Stimulated activated naive CD8-positive, alpha-beta T cell treated with anti-CD3 and anti-CD28 coated beads, Interleukin-15, Interleukin-2, amounts not matched to agents 100 ng/mL and 50 ng/mL, for 24 hours (primary cell): ENCODE data around the gene ZNF865.

ENCODE experiments used
- H3K27ac Mint-ChIP-seq: one replicate; pipeline ENCODE4 v1.8.0; 2021; ENCODE audit warnings: mild to moderate bottlenecking, mixed read lengths
- H3K27me3 Mint-ChIP-seq: one replicate; pipeline ENCODE4 v1.8.0; 2021; ENCODE audit warnings: mixed read lengths
- H3K36me3 Mint-ChIP-seq: one replicate; pipeline ENCODE4 v1.8.0; 2021; ENCODE audit warnings: low read depth, mixed read lengths
- H3K4me1 Mint-ChIP-seq: one replicate; pipeline ENCODE4 v1.8.0; 2021; ENCODE audit warnings: low read depth, mixed read lengths
- H3K4me3 Mint-ChIP-seq: one replicate; pipeline ENCODE4 v1.8.0; 2021; ENCODE audit warnings: mild to moderate bottlenecking, mixed read lengths
- H3K9me3 Mint-ChIP-seq: one replicate; pipeline ENCODE4 v1.8.0; 2021; ENCODE audit warnings: mixed read lengths

Gene ZNF865

DNA sequence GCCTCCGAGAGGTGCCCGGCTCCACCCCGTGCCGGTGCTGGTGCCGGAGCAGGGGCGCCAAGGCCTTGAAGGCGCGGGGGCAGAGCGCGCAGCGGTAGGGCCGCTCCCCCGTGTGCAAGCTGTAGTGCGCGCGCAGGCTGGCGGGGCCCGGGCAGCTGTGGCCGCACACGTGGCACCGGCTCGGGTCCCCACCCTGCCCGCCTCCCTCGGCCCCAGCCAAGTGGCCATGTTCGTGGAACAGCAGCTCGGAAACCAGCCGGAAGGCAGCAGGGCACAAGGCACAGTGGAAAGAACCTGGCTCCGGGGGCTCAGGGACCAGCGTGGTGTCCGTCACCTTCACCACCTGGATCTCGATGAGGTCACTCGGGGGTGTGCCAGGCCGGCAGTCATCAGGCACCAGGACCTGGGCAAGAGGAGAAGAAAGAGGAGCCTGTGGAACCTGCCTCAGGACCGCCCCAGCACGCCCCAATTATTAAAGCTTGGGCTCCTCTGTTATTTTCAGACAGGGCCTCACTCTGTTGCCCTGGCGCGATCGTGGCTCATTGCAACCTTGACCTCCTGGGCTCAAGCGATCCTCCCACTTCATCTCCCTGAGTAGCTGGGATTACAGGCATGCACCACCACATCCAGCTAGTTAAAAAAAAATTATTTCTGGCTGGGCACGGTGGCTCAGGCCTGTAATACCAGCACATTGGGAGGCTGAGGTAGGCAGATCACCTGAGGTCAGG, 17.0 kb downstream of the ZNF865 start:
- Mint-ChIP-seq H3K9me3 (no peaks in the 10 kb centered on the region), H3K4me1 (peaks cover 55% of the 10 kb centered on the region), H3K27ac (no peak overlapping the region), H3K36me3 (peaks cover 22% of the 10 kb centered on the region), H3K4me3 (no peak overlapping the region), H3K27me3 (peaks cover 8% of the 10 kb centered on the region)

DNA sequence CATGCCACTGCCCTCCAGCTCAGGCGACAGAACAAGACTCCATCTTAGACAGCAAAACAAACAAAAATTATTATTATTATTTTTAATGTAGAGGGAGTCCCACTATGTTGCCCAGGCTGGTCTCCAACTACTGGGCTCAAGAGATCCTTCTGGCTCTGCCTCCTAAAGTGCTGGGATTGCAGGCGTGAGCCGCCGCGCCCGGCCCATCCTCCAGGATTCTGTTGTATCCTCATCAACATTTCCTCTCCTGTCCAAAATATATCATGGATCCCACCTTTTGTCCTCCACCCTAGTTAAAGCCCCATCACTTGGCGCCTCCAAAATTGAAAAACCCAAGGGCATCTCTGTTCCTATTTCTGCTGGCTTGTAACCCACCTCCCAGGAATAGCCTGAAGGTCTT, 17.7 kb downstream of the ZNF865 start:
- Mint-ChIP-seq H3K27ac (no peak overlapping the region), H3K9me3 (no peaks in the 10 kb centered on the region), H3K27me3 (peaks cover 8% of the 10 kb centered on the region), H3K4me3 (no peak overlapping the region), H3K4me1 (peaks cover 55% of the 10 kb centered on the region), H3K36me3 (peaks cover 18% of the 10 kb centered on the region)

- Mint-ChIP-seq H3K4me1 (peaks cover 55% of the 10 kb centered on the region), H3K36me3 (peaks cover 18% of the 10 kb centered on the region), H3K9me3 (no peaks in the 10 kb centered on the region), H3K4me3 (peak overlapping the region; percentile 82), H3K27me3 (peaks cover 8% of the 10 kb centered on the region), H3K27ac (no peak overlapping the region)
Observed at GRCh38 chr19:55623561-55623960, 18.1 kb downstream of the ZNF865 start.

DNA sequence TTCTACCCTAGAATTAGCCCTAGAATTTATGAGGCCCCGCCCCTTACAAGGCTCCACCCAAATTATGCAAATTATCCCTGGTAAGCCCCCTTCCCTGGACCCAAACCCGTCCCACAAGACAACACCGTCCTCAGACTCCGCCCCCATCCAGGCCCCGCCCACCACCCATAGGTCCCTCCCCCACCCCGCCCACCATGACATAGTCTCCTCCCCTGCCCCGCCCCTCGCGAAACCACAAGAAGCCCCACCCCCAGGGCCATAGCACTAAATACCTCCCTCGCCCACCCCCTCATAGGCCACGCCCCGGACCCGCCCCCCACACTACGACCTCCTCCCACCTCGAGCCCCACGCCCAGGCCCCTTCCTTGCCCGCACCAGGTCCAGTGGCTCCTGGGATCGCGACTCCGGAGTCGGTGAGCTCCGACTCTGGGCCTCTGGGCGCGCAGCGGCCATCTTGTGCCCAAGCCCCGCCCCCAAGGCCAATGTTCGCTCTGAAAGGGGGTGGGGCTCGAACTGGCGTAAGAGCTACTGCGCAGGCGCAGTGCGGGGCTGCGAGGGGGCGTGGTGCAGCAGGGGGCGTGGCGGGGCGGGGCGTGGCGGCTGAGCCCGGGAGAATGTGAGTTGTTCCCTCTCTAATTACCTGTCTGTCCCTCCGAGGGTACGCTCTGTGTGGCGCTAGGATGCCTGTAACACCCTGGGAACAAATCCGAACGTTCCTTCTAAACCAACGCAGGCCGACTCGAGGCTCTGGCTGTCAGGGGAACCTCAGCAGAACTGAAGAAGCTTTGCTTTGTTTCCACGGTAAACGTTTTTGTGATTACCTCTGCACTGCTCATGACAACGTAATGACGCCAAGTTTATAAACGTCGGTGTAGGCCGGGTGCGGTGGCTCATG, 18.9 kb downstream of the ZNF865 start, which contains the start of gene ZNF784:
Gene ZNF784 (minus strand): TSS at position 458 of the 895 bp plus-strand sequence. CDS start 5 bp downstream, at position 453.
- H3K27ac Mint-ChIP-seq = peak within 1 kb of the TSS; percentile 88
- H3K27me3 Mint-ChIP-seq = peaks cover 8% of the 10 kb centered on the region
- peaks cover 16% of the 10 kb centered on the region for H3K36me3 Mint-ChIP-seq
- peaks cover 54% of the 10 kb centered on the region for H3K4me1 Mint-ChIP-seq
- peak within 1 kb of the TSS; percentile 82 for H3K4me3 Mint-ChIP-seq
- no peaks in the 10 kb centered on the region for H3K9me3 Mint-ChIP-seq

DNA sequence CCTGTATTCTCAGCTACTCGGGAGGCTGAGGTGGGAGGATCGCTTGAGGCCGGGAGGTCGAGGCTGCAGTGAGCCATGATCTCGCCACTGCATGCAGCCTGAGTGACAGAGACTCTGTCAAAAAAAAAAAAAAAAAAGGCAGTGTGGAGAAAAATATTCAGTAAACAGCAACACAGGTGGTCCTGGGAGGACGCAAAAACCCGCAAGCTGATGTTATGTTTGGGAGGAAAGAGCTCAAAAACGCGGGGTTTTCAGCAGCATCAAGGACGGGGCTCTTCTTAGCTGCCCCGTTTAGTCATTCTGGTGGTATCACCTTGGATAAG, 19.5 kb downstream of the ZNF865 start:
- peaks cover 10% of the 10 kb centered on the region for H3K36me3 Mint-ChIP-seq
- peak overlapping the region; percentile 82 for H3K4me3 Mint-ChIP-seq

DNA sequence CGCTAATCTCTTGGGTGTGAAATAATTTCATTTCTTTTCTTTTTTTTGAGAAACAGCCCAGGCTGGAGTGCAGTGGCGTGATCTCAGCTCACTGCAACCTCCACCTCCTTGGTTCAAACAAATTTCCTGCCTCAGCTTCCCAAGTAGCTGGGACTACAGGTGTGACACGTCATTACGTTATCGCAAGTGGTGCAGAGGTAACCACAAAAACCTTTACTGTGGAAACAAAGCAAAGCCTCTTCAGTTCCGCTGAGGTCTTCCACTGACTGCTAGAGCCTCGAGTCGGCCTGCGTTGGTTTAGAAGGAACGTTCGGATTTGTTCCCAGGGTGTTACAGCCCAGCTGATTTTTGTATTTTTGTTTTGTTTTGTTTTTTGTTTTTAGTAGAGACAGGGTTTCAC, 20.9 kb downstream of the ZNF865 start:
- peaks cover 35% of the 10 kb centered on the region for H3K4me1 Mint-ChIP-seq
- no peaks in the 10 kb centered on the region for H3K36me3 Mint-ChIP-seq
- no peak overlapping the region for H3K27ac Mint-ChIP-seq
- peaks cover 8% of the 10 kb centered on the region for H3K27me3 Mint-ChIP-seq
- H3K9me3 Mint-ChIP-seq = no peaks in the 10 kb centered on the region
- H3K4me3 Mint-ChIP-seq = peak overlapping the region; percentile 52

More for the DNA sequence above, 19.5 kb downstream of the ZNF865 start:
- Mint-ChIP-seq H3K27ac (peak overlapping the region; percentile 88), H3K4me1 (peaks cover 47% of the 10 kb centered on the region), H3K27me3 (peaks cover 8% of the 10 kb centered on the region), H3K9me3 (no peaks in the 10 kb centered on the region)

GRCh38 chr19:55632463-55632834, 27.0 kb downstream of the ZNF865 start:
- H3K9me3 Mint-ChIP-seq = no peaks in the 10 kb centered on the region
- H3K27ac Mint-ChIP-seq = peak overlapping the region; percentile 29
- no peak overlapping the region for H3K4me3 Mint-ChIP-seq
- H3K4me1 Mint-ChIP-seq = peaks cover 38% of the 10 kb centered on the region
- peaks cover 19% of the 10 kb centered on the region for H3K36me3 Mint-ChIP-seq
- no peaks in the 10 kb centered on the region for H3K27me3 Mint-ChIP-seq

DNA sequence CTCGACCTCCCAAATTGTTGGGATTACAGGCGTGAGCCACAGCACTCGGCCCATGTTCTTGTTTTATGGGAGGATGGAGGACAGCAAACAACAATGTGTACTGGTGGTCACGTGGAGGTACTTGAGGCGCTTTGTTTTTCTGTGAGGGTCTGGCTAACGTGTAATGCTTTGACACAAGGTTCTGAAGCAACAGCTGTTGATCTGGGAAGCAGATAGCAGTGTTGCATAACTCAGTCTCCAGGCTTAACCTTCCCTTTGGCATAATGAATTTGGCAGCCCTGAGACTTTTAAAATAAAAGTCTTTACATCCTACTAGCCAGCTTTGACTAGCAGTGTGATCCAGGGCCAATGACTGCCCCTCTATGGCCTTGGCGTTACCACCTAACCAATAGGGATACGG, 28.4 kb downstream of the ZNF865 start:
- H3K27ac Mint-ChIP-seq = peak overlapping the region; percentile 99
- H3K4me1 Mint-ChIP-seq = peaks cover 51% of the 10 kb centered on the region
- H3K27me3 Mint-ChIP-seq = no peaks in the 10 kb centered on the region
- no peak overlapping the region for H3K4me3 Mint-ChIP-seq
- no peaks in the 10 kb centered on the region for H3K9me3 Mint-ChIP-seq
- peaks cover 30% of the 10 kb centered on the region for H3K36me3 Mint-ChIP-seq

DNA sequence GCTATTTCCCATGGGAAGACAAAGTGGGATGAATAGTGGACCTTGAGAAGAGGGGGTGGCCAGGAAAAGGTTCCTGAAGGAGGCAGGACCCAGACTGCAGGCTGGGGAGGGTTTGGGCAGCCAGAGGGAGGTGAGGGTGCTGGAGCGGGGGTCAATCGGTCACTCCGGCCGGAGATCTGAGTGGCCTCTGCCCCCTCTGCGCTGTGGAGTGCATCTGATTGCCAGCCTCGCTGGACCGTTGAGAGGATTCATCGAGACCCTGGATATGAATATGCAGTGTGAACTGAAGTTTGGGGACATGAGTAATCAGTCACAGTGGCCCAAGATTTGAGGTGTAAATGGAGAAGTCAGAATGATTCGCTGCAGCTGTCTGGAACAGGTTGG, 29.9 kb downstream of the ZNF865 start:
- Mint-ChIP-seq H3K27ac (peak overlapping the region; percentile 99), H3K4me3 (peak overlapping the region; percentile 96), H3K4me1 (peaks cover 65% of the 10 kb centered on the region), H3K9me3 (no peaks in the 10 kb centered on the region), H3K36me3 (peaks cover 43% of the 10 kb centered on the region), H3K27me3 (no peaks in the 10 kb centered on the region)

- Mint-ChIP-seq H3K36me3 (peaks cover 46% of the 10 kb centered on the region), H3K9me3 (no peaks in the 10 kb centered on the region), H3K4me3 (peak overlapping the region; percentile 96), H3K4me1 (peaks cover 68% of the 10 kb centered on the region), H3K27ac (peak overlapping the region; percentile 99), H3K27me3 (no peaks in the 10 kb centered on the region)
Observed at GRCh38 chr19:55635856-55636440, 30.5 kb downstream of the ZNF865 start.

GRCh38 chr19:55636723-55637122, 31.3 kb downstream of the ZNF865 start:
- peak overlapping the region; percentile 99 for H3K27ac Mint-ChIP-seq
- H3K9me3 Mint-ChIP-seq = no peaks in the 10 kb centered on the region
- H3K4me3 Mint-ChIP-seq = peak overlapping the region; percentile 96
- peaks cover 68% of the 10 kb centered on the region for H3K4me1 Mint-ChIP-seq
- no peaks in the 10 kb centered on the region for H3K27me3 Mint-ChIP-seq
- H3K36me3 Mint-ChIP-seq = peaks cover 49% of the 10 kb centered on the region

GRCh38 chr19:55637534-55637933, 32.1 kb downstream of the ZNF865 start:
- Mint-ChIP-seq H3K4me3 (peak overlapping the region; percentile 27), H3K9me3 (no peaks in the 10 kb centered on the region), H3K27me3 (no peaks in the 10 kb centered on the region), H3K36me3 (peaks cover 54% of the 10 kb centered on the region), H3K27ac (peak overlapping the region; percentile 99), H3K4me1 (peaks cover 67% of the 10 kb centered on the region)

GRCh38 chr19:55638864-55639359, 33.5 kb downstream of the ZNF865 start:
- H3K9me3 Mint-ChIP-seq = no peaks in the 10 kb centered on the region
- H3K27ac Mint-ChIP-seq = peak overlapping the region; percentile 42
- H3K36me3 Mint-ChIP-seq = peaks cover 61% of the 10 kb centered on the region
- peak overlapping the region; percentile 84 for H3K4me3 Mint-ChIP-seq
- H3K27me3 Mint-ChIP-seq = no peaks in the 10 kb centered on the region
- H3K4me1 Mint-ChIP-seq = peaks cover 76% of the 10 kb centered on the region

GRCh38 chr19:55640043-55640576, 34.7 kb downstream of the ZNF865 start:
- Mint-ChIP-seq H3K27me3 (no peaks in the 10 kb centered on the region), H3K27ac (peak overlapping the region; percentile 95), H3K4me3 (peak overlapping the region; percentile 84), H3K4me1 (peaks cover 79% of the 10 kb centered on the region), H3K9me3 (no peaks in the 10 kb centered on the region), H3K36me3 (peaks cover 66% of the 10 kb centered on the region)
